Neural cell (in vitro differentiated cells): ENCODE data around the gene PDLIM5. TPM values are rescaled to one million over a fixed set of nuclear protein-coding genes. Genes with fewer than 3 reads are reported as not detected.

Experiments used
- H2AFZ ChIP-seq: fragments of 200-600, 300-800 bp; sonication (generic), shearing (Covaris generic); 2 replicates; pipeline ENCODE4 v1.6.0; 2014; ENCODE audit warnings: low read depth, mild to moderate bottlenecking, antibody characterized with exemption, low read length, moderate library complexity
- H3F3A ChIP-seq: fragments of 200-600 bp; shearing (Covaris generic); 2 replicates; pipeline ENCODE4 v1.6.1; 2016; ENCODE audit warnings: mild to moderate bottlenecking, moderate library complexity, mixed read lengths, antibody characterized with exemption, low read length; ENCODE audit not compliant: insufficient read depth, poor library complexity, severe bottlenecking
- H3K27ac ChIP-seq: fragments of 200-600, 300-800 bp; sonication (generic), shearing (Covaris generic); 2 replicates; pipeline ENCODE4 v1.5.1; 2014; ENCODE audit warnings: mild to moderate bottlenecking, low read length, moderate library complexity
- H3K27me3 ChIP-seq: fragments of 300-800, 200-600 bp; sonication (generic), shearing (Covaris generic); 2 replicates; pipeline ENCODE4 v1.6.0; 2014; ENCODE audit warnings: mild to moderate bottlenecking, low read depth, low read length, moderate library complexity; ENCODE audit not compliant: insufficient read depth
- H3K36me3 ChIP-seq: fragments of 300-800, 200-600 bp; sonication (generic), shearing (Covaris generic); 2 replicates; pipeline ENCODE4 v1.5.1; 2014; ENCODE audit warnings: mild to moderate bottlenecking, antibody characterized with exemption, low read length, moderate library complexity; ENCODE audit not compliant: insufficient read depth
- H3K4me2 ChIP-seq: fragments of 300-800, 200-600 bp; sonication (generic), shearing (Covaris generic); 2 replicates; pipeline ENCODE4 v1.6.0; 2014; ENCODE audit warnings: mild to moderate bottlenecking, low read length
- H3K4me3 ChIP-seq: fragments of 300-800, 200-600 bp; sonication (generic), shearing (Covaris generic); 2 replicates; pipeline ENCODE4 v1.5.1; 2014; ENCODE audit warnings: mild to moderate bottlenecking, low read length, moderate library complexity
- H3K79me2 ChIP-seq: fragments of 200-600 bp; shearing (Covaris generic); replicated peaks from 2 replicates; pipeline ENCODE4 v1.6.0; 2014; ENCODE audit warnings: mild to moderate bottlenecking, low read length, moderate library complexity; ENCODE audit not compliant: insufficient read depth
- H3K9ac ChIP-seq: fragments of 300-800, 200-600 bp; sonication (generic), shearing (Covaris generic); 2 replicates; pipeline ENCODE4 v1.6.1; 2016; ENCODE audit warnings: mild to moderate bottlenecking, low read length, mixed read lengths
- H3K9me2 ChIP-seq: fragments of 200-600 bp; shearing (Covaris generic); 2 replicates; pipeline ENCODE4 v1.6.1; 2016; ENCODE audit warnings: mild to moderate bottlenecking, low read length, mixed read lengths; ENCODE audit not compliant: insufficient read depth
- H3K9me3 ChIP-seq: fragments of 200-600, 300-800 bp; sonication (generic), shearing (Covaris generic); 2 replicates; pipeline ENCODE4 v1.6.1; 2016; ENCODE audit warnings: mild to moderate bottlenecking, mixed run types, low read length, moderate library complexity, mixed read lengths
- H4K20me1 ChIP-seq: fragments of 200-600 bp; shearing (Covaris generic); 2 replicates; pipeline ENCODE4 v1.6.1; 2016; ENCODE audit warnings: mild to moderate bottlenecking, mixed run types; ENCODE audit not compliant: insufficient read depth
- CTCF ChIP-seq: fragments of 450-650 bp; IDR thresholded peaks from 2 replicates; pipeline ENCODE4 v1.5.1; 2014; ENCODE audit warnings: antibody characterized with exemption, mild to moderate bottlenecking, moderate library complexity; ENCODE audit not compliant: poor library complexity, severe bottlenecking
- EP300 ChIP-seq: fragments of 450-650 bp; conservative IDR thresholded peaks from 2 replicates; pipeline ENCODE4 v1.6.1; 2014; ENCODE audit warnings: antibody characterized with exemption, mild to moderate bottlenecking, moderate library complexity; ENCODE audit not compliant: poor library complexity, severe bottlenecking
- EZH2 ChIP-seq: fragments of 200-600, 300-800 bp; shearing (Covaris generic), sonication (generic); IDR thresholded peaks from 2 replicates; pipeline ENCODE4 v1.6.1; 2014; ENCODE audit warnings: antibody characterized with exemption, low read length, borderline replicate concordance, mild to moderate bottlenecking; ENCODE audit not compliant: insufficient read depth, poor library complexity, severe bottlenecking
- MXI1 ChIP-seq: fragments of 450-650 bp; conservative IDR thresholded peaks from 2 replicates; pipeline ENCODE4 v1.6.1; 2014; ENCODE audit warnings: antibody characterized with exemption, mild to moderate bottlenecking; ENCODE audit not compliant: poor library complexity, severe bottlenecking
- POLR2AphosphoS5 ChIP-seq: IDR thresholded peaks from 2 replicates; pipeline ENCODE4 v1.6.1; 2012
- RAD21 ChIP-seq: fragments of 450-650 bp; conservative IDR thresholded peaks from 2 replicates; pipeline ENCODE4 v1.6.1; 2014; ENCODE audit warnings: antibody characterized with exemption, mild to moderate bottlenecking, moderate library complexity
- REST ChIP-seq: IDR thresholded peaks from 2 replicates; pipeline ENCODE4 v1.6.1; 2012; ENCODE audit warnings: borderline replicate concordance
- SMC3 ChIP-seq: fragments of 450-650 bp; conservative IDR thresholded peaks from 2 replicates; pipeline ENCODE4 v1.6.1; 2014; ENCODE audit warnings: antibody characterized with exemption, mild to moderate bottlenecking, moderate library complexity; ENCODE audit not compliant: poor library complexity
- TAF1 ChIP-seq: IDR thresholded peaks from 2 replicates; pipeline ENCODE4 v1.6.1; 2012; ENCODE audit warnings: low read depth
- polyA plus RNA-seq: library from polyadenylated mRNA; depleted of rRNA; stranded (reverse); fragments of >200 nt; gene quantifications from 2 replicates; pipeline ENCODE4 v1.2.3, GENCODE V29; 2014

The PDLIM5 gene
- polyA plus RNA-seq, 1 donor from 2014 or later, result 1.6 TPM

- H3K36me3 ChIP-seq, result no peaks in the 10 kb centered on the region
- no peak overlapping the region for H2AFZ ChIP-seq
- H3K9ac ChIP-seq, result no peak overlapping the region
- no peak for TF ChIP-seq SMC3
- no peak for TF ChIP-seq EP300
- no peak for TF ChIP-seq CTCF
- TF ChIP-seq EZH2, result no peak
- no peak for TF ChIP-seq REST
- no peak for TF ChIP-seq TAF1
- TF ChIP-seq MXI1, result no peak
- no peak for TF ChIP-seq POLR2AphosphoS5
- H3K4me2 ChIP-seq, result no peak overlapping the region
- H3K79me2 ChIP-seq, result no peaks in the 10 kb centered on the region
- no peak overlapping the region for H3K27ac ChIP-seq
- no peaks in the 10 kb centered on the region for H3K27me3 ChIP-seq
- no peaks in the 10 kb centered on the region for H3K9me2 ChIP-seq
- H3K9me3 ChIP-seq, result no peaks in the 10 kb centered on the region
- no peaks in the 10 kb centered on the region for H3F3A ChIP-seq
- no peak overlapping the region for H3K4me3 ChIP-seq
- H4K20me1 ChIP-seq, result no peaks in the 10 kb centered on the region
These were observed 43.0 kb upstream of the PDLIM5 start for GRCh38 chr4:94408549-94409374.

- H3K4me3 ChIP-seq, result no peak overlapping the region
- no peaks in the 10 kb centered on the region for H3K9me3 ChIP-seq
- TF ChIP-seq CTCF (no peak), RAD21 (no peak), POLR2AphosphoS5 (no peak), EP300 (no peak), TAF1 (no peak), MXI1 (no peak), REST (no peak), SMC3 (no peak), EZH2 (no peak)
- H4K20me1 ChIP-seq, result no peaks in the 10 kb centered on the region
- no peaks in the 10 kb centered on the region for H3K27me3 ChIP-seq
- no peak overlapping the region for H3K4me2 ChIP-seq
- H3F3A ChIP-seq, result no peaks in the 10 kb centered on the region
- no peaks in the 10 kb centered on the region for H3K36me3 ChIP-seq
- H2AFZ ChIP-seq, result no peak overlapping the region
- no peaks in the 10 kb centered on the region for H3K79me2 ChIP-seq
- H3K9me2 ChIP-seq, result no peaks in the 10 kb centered on the region
- no peak overlapping the region for H3K9ac ChIP-seq
- no peak overlapping the region for H3K27ac ChIP-seq
These were observed 42.4 kb upstream of the PDLIM5 start for GRCh38 chr4:94409375-94409679.
